NCI-H1092 (cell line): ENCODE measurements around the gene KIF25.
"Not testable (repeated sequence)": the region's sequence is repeated elsewhere in the genome, so short reads cannot be mapped to it uniquely, and the experiment has no call there.

ENCODE experiments used
- DNase-seq: peaks from one replicate; lab custom pipeline; 2025; lab: John Stamatoyannopoulos, UW

KIF25 gene

DNA sequence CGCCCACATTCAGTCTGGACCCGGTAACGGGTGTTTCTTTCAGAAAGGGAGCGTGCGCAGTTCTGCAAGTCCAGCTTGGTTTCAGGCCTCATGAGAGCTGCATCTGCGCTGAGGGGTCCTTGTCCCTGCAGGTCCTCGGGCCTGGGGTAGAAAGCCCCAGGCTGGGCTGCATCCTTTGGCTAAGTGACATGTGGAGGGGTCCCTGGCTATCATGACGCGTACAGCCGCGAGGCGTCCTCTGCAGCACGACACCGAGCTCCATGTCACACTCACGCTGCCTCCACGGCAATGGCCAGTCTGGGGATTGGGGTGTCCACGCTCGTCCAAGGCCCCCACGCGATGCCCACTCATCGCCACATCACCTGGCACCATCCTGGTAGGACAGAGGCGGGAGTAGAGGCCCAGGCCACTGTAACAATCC is 1.7 kb upstream of the KIF25 start:
- DNase-seq = no peak

DNA sequence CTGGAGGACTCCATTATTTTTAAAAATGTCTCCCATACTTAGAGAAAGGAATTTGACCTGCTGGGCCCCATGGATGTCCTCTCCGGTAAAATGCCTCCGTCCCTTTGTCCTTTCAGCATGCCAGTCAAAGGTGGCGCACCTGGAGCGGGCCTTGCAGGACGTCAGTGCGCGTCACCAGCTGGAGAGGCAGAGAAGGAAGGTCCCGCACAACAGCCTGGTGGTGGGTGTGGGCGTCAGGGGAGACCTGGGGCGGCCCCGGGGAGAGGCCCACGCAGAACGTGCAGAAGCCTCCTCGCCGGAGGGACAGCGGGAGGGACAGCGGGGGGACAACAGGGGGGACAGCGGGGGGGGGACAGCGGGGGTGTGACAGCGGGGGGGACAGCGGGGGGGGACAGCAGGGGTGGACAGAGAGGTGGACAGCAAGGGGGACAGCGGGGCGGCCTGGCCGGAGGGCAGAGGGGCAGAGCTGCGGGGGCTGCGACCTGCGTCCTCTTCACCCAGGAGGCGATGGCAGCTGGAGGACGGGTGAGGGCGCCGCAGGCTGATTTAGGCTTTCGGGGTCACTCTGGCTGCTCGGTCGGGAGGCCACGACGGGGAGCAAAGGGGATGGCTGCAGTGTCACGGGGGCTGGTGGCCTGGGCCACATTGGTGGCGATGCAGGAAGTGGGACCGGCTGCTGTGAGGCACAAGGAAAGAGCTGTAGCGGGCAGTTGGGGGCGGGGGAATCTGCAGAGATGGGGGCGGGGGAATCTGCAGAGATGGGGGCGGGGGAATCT is 859 bp upstream of the KIF25 start:
- no peak for DNase-seq

DNA sequence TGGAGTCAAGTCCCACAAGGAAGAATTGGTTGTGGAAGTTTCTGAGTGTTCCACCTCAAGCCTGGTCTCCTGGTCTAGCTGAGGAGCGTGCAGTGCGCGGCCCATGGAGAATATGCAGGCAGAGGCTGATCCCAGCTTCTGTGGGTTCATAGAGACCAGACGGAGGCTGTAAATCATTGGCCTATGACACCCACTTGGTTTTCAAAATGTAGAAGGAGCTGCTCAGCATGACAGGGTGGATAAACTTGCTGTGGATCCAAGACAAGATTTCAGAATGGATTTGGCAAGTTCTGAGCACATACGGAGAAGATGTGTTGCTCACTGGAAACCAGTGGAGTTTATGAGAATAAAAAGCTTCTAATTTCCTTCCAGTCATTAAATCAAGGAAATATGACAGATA is 744 bp downstream of the KIF25 start:
- DNase-seq = no peak

DNA sequence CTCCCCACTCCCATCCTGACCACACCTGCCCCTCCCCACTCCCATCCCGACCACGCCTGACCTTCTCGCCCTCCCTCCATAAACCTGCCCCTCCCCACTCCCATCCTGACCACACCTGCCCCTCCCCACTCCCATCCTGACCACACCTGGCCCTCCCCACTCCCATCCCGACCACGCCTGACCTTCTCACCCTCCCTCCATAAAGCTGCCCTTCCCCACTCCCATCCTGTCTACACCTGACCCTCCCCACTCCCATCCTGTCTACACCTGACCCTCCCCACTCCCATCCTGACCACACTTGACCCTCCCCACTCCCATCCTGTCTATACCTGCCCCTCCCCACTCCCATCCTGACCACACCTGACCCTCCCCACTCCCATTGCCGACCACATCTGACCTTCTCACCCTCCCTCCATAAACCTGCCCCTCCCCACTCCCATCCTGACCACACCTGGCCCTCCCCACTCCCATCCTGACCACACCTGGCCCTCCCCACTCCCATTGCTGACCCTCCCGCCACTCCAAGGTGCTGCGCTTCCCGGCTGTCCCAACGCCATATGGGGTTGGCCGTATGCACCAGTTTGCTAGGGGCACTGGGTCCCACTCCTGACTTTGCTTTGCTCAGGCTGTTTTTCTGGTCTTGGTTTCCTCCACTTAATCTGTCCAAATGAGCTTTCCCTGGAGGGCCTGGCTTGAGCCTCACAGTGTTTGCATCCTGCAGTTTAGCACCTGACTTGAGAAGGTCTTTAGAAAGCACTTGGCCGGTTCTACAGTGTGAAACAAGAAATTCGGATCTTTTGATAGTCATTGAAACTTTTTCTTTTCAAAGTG is 2.9 kb downstream of the KIF25 start:
- DNase-seq = no peak

DNA sequence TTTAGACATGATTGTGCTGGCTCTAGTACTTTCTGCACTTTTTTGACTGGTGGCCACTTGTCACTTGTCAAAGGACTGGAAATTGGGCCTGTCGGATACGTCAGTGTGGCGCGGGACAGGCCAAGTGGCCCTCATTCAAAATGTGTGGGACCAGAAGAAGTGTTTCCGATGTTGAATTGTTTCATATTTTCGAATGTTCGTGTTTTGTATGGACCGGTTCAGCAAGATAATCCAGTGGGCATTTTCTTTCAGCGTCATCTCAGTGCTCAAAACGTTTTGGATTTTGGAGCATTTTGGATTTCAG is 3.5 kb downstream of the KIF25 start:
- DNase-seq = no peak

DNA sequence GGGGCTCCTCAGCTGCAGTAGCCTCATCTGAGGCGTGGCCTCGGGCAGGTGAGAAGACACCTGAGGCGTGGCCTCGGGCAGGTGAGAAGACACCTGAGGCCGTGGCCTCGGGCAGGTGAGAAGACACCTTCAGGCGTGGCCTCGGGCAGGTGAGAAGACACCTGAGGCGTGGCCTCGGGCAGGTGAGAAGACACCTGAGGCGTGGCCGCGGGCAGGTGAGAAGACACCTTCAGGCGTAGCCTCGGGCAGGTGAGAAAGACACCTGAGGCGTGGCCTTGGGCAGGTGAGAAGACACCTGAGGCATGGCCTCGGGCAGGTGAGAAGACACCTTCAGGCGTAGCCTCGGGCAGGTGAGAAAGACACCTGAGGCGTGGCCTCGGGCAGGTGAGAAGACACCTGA is 4.0 kb downstream of the KIF25 start:
- not testable (repeated sequence) for DNase-seq

DNA sequence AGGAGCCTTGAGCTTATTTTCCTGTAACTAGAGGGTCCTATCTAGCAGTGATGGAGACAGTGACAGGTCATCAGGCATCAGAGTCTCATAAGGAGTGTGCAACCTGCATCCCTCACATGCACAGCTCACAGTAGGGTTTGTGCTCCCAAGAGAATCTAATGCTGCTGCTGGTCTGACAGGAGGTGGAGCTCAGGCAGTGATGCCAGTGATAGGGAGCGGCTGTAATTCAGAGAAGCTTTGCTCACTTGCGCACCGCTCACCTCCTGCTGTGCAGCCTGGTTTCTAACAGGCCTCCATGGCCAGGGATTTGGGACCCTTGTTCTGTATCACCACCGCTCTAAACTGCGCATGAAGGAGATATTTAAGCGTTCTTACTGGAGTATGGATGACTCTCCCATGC is 5.3 kb downstream of the KIF25 start:
- no peak for DNase-seq

DNA sequence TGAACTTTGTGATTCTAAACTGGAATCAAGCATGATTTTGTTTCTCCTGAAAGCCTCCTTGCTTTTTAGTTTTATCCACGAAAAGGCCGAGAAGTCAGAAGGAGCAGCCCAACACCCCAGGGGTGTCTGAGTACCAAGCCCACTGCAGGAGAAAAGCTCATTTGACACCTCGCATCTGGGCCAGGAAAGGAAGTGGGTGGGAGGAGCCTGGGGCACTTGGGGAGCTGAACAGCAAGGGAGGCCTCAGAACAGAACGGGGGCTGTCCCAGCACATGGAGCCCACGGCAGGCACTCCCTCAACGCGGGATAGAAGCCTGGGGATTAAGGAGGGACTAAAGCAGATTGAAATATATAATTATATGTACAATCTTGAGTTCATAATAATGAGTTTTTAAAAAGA is 6.6 kb downstream of the KIF25 start:
- no peak for DNase-seq

DNA sequence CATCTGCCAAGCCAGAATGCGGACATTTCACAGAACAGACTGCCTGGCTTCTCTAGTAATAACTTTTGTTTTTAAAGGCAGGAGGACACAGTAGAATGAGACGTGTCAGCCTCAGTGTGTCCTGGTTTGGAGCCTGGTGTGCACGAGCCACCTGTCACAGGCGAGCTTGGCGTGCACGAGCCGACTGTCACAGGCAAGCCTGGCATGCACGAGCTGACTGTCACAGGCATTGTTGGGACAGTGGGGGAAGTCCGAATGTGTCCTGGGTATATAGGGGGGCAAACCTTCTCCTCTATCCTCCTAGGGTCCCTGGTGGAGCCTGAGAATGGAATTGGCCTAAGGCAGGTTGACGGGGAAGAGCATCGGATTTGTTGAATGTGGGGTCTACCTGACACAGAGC is 7.5 kb downstream of the KIF25 start:
- no peak for DNase-seq

DNA sequence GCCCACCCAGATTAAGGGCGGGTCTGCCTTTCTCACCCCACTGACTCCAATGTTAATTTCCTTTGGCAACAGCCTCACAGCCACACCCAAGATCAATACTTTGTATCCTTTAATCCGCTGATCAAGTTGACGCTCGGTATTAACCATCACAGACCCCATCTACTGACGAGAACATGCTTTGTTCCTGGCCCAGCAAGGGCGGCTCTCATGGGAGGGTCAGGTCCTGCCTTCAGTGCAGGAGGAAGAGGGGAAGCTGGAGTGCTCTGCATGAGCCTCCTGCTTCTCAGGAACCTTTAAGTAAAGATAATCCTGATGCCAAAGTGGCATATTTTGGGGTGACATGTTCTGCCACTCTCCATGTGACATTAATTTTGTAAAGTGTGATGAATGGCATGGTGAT is 8.3 kb downstream of the KIF25 start:
- no peak for DNase-seq

DNA sequence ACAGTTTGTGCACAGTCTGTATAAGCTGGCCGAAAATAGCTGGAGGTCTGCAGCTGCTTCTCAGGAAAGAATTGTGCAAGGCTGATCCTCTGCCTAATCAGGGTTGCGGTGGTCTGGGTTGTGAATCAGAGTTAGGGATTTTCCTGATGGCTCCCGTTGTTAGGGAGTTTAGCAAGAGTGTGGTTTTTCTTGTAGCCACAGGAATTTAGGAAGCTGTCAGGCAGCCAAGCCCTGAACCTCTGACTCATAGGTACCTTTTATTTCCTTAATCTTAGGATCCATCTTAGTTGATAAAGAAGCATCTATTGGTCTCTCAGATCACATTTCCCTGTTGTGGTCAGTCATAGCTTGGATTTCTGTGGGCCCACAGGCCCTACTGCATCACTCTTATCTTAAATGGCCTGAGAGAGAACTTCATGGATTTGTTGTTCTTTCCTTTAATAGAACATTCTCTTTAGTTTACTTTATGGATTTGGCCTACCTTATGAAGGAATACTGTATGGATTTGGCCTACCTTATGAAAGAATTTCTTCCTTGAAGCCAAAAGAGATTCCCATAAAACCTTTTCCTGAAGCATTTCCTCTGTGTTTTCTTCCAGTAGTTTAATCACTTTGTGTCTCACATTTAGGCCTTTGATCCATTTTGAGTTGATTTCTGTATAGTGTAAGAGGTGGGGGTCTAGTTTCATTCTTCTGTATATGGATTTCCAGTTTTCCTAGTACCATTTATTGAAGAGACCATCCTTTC is 10.3 kb downstream of the KIF25 start:
- DNase-seq = no peak

DNA sequence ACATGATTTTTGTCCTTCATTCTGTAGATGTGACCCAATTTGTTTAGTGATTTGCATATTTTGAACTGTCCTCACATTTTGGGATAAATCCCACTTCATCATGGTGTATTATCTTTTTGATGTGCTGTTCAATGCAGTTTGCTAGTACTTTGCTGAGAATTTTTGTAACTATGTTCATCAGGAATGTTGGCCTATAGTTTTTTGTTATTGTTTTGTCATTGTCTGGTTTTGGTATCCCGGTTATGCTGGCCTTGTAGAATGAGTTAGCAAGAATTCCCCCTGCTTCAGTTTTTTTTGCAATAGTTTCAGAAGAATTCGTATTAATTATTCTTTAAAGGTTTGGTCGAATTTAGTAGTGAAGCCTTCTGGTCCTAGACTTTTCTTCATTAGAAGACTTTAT is 11.9 kb downstream of the KIF25 start:
- DNase-seq = no peak

DNA sequence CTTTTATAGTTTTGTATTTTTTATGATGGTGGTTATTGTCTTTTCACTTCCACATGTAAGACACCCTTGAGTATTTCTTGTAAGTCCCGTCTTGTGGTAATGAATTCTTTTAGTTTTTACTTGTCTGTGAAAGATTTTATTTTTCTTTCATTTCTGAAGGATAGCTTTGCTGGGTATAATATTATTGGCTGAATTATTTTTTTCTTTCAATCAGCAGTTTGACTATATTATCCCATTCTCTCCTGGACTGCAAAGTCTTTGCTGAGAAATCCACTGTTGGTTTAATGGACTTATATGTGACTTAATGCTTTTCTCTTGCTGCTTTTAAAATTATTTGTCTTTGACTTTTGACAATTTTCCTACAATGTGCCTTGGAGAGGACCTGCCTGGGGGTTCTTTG is 13.8 kb downstream of the KIF25 start:
- no peak for DNase-seq

DNA sequence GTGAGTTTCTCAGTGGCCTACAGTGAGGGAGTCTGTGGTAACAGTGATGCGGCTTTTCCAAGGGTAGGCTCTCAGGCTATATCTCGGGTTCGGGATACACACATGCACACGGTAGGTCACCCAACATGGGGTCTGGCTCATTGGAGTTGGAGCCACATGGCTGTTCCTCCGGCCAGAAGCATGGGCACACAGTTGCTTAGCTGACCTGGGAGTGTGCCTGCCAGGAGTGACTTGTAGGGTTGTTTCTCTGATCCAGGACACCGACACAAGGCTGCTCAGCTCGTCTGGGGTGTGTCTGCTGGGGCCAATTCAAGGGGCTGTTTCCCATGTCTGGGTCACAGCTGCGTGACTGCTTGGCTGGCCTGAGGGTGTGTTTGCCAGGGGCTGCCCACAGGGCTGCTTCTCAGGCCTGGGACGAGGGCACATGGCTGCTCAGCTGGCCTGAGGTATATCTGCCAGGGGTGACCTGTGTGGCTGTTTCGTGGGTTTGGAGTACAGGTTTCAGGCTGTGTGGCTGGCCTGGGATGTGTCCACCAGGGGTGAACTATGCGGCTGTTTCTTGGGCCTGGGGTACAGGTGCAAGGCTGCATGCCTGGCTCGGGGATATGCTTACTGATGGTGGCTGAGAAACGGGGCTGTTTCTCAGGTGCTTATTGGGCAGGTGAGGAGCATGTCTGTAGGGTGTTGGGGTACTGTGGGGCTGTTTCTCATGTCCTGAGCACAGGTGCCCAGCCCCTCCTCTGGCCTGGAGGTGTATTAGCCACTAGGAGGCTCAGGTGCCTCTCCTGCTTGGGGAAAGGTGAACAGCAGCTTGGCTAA is 15.2 kb downstream of the KIF25 start:
- DNase-seq = no peak

DNA sequence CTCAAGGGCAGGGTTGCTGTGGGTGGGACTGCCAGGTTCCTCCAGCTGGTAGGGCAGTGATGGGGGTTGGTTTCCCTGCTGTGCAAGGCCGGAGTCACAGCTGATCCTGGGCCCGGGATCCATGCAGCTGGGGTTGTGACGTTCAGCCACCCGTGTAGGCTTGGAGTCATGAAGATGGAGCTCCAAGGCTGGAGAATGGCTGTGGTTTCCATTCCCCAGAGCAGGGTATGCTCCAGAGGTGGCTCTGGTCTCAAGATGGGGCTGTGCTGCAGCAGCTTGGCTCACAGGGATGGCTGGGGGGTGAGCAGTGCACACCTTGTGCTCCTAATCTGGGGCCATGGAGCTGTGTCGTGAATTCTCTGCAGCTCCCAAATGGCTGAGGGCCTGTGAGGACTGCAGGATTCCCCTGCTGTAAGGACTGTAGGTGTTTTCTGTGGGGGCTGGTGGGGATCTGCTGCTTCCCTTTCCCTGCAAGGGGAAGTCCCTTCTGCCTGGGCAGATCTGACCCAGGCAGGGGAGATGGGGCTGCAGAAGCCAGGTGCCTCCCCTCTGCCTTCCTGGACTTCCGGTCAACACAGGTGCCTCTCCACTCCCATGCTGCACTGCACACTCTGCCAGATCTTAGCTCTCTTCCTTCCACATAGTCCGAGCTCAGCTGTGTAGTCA is 15.9 kb downstream of the KIF25 start:
- no peak for DNase-seq

DNA sequence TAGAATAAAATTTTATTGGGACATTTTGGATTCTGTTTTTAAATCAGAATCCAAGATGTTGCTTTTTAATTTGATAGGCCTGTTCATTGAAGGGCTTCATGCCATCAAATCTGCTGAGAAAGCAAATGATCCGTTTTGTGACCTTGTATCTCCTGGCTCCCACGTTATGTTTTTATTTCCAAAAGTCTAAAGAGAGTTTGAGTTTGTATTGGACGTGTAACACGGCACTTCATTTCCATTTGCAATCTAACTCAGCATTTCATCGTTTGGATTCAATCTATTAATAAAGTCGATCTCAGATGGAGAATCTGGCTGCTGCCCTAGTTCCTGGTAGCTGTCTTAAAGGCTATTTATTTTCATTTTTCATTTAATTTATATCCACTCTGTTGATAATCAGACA is 17.0 kb downstream of the KIF25 start:
- DNase-seq = no peak

DNA sequence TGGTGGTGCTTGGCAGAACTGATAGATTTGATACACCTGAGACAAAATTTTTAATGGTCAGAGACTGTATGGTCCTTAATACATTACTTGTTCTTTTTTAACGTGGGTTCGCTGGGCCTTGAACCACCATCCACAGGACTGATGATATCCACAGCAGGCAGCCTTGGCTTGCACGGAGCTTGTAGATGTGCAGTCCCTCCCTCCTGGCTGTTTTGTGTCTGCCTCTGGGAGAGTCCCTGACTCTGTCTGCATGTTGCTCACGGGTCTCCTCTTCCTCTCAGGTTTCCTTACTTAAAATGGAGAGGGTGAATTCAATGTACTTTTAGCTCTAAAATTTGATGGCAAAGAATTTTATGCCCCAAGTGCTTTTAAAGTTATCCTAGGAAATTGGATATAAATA is 17.5 kb downstream of the KIF25 start:
- DNase-seq = no peak

DNA sequence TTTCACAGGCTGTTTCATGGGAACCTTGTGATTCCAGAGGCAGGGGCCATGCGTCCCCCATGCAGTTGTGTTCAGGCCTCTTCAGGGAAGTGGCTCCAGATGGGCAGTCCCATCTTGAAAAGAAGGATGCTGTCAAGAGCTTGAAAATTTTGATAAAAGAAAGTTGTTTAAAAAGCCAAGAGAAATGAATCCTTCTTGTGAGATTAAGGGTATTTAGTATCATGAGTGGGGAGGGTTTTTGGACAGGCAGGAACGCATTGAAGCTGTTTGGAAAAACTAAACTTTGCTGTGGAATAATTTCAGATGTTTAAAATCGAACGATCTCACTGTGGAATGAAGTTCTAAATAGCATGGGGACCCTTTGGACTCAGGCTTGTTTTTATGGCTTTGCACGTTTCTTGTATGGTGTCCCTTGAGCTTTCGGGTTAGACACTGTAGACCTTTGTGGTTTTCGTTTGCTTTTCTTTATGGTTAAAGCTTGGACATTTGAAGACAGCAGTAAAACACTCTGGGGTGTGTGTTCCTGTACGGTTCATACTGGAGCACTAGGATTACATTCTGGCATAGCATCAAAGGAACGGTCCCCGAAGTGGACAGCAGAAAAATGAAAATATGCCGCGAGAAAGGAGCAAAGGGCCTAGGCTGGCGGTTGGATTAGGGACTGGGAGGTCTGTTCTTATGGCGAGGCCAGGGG is 18.2 kb downstream of the KIF25 start:
- no peak for DNase-seq

DNA sequence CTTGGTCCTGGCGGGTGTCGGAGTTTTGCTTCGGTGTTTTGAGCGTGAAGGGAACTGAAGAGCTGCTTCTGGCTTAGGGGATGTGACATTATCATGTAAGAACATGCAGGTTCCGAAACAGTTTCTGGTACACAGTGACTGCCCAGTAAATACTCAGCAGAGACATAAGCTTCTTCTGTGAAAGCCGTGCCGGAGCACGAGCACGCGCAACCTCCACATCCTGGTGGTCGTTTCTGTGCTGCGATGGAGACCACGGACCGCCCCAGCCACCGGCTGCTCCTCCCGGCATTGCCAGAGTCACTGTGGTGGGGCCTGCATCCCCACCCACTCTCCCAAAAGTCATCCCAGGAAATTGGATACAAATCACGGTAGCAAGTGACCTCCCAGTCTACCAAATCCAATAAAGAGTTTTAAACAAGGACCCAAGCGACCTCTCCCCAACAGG is 18.7 kb downstream of the KIF25 start:
- DNase-seq = no peak

DNA sequence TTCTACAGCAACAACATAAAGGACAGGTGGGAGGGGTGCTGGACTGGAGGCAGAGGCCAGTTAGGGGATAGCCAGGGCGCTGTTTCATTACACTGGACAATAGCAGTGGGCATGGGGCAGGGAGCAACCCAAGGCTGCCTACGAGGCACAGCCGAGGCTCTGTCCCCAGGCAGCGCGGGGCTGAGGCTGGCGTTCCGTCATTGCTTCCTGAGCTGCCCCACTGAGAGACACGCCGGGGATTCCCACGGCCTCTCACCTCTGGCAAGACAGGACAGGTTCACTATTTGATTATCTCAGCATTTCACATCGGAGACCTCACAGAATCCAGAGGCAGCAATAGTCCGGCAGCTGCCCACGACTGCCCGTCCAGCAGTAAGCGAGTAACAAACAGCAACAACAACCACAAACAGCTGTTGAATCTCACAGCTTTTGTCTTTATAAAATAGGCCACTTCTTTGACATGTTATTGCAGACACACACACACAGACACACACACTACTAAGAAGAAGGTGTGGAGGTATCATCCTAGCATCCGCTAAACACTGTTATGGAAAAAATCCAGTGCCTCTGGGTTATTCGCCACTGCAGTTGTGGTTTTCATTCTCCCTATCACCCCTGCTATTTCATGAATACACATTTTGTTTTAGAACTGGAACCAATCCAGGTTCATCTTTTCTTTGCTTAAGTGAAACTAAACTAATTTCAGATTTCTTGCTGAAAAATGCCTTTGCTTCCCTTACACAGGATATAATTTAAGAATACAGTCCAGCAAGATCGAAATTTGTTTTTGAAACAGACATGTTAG is 19.5 kb downstream of the KIF25 start:
- DNase-seq = no peak
